IMR-90 (cell line): ENCODE results near the gene TNPO1. TPM values are rescaled to one million over a fixed set of nuclear protein-coding genes. Genes with fewer than 3 reads are reported as not detected.

Experiments
- ATAC-seq: fragments of 200-7000 bp; cut with Tn5 transposase; 2 replicates; pipeline ENCODE4 v1.9.1; 2020; ENCODE audit warnings: low read depth, mild to moderate bottlenecking, moderate library complexity
- BruUV-seq: library from RNA; stranded (reverse); fragments of 400-500 nt; replicated peaks from 2 replicates; lab custom pipeline; 2021; lab: Mats Ljungman, UMichigan
- CTCF ChIA-PET: fragments of 300-600 bp; formaldehyde crosslinking; extraction: SDS; loops from one replicate; lab custom pipeline; 2021; ENCODE audit warnings: antibody characterized with exemption; lab: Yijun Ruan, JAX
- POLR2A ChIA-PET: fragments of 300-600 bp; sonication (Branson Sonifier 250); formaldehyde crosslinking; loops from one replicate; lab custom pipeline; 2022; ENCODE audit warnings: antibody characterized with exemption; ENCODE audit not compliant: unreplicated experiment; lab: Charles Lee
- DNase-seq: peaks from one replicate; pipeline ENCODE4 v3.0.0; 2013
- H2AFZ ChIP-seq: replicated peaks from 2 replicates; pipeline ENCODE3; 2013; ENCODE audit warnings: low read length, mild to moderate bottlenecking; ENCODE audit not compliant: poor library complexity
- H2AK5ac ChIP-seq: 2 replicates; pipeline ENCODE4 v1.6.1; 2013; ENCODE audit warnings: low read depth, low read length, inconsistent platforms
- H2AK9ac ChIP-seq: replicated peaks from 2 replicates; pipeline ENCODE3; 2013; ENCODE audit warnings: mild to moderate bottlenecking, low read depth, low read length, moderate library complexity; ENCODE audit not compliant: poor library complexity
- H2BK120ac ChIP-seq: 2 replicates; pipeline ENCODE4 v1.6.1; 2013; ENCODE audit warnings: low read depth, low read length, inconsistent platforms
- H2BK15ac ChIP-seq: 3 replicates; pipeline ENCODE4 v1.6.1; 2013; ENCODE audit warnings: low read depth, low read length, inconsistent platforms
- H2BK20ac ChIP-seq: 2 replicates; pipeline ENCODE4 v1.6.1; 2013; ENCODE audit warnings: low read depth, mild to moderate bottlenecking, inconsistent platforms, low read length, moderate library complexity
- H2BK5ac ChIP-seq: 2 replicates; pipeline ENCODE4 v1.6.1; 2013; ENCODE audit warnings: mild to moderate bottlenecking, low read depth, low read length, inconsistent platforms; ENCODE audit not compliant: poor library complexity, severe bottlenecking
- H3K14ac ChIP-seq: replicated peaks from 2 replicates; pipeline ENCODE4 v1.6.1; 2013; ENCODE audit warnings: low read depth, low read length, inconsistent platforms
- H3K18ac ChIP-seq: 2 replicates; pipeline ENCODE4 v1.6.1; 2013; ENCODE audit warnings: low read depth, low read length, control low read depth
- H3K23ac ChIP-seq: 2 replicates; pipeline ENCODE4 v1.6.1; 2013; ENCODE audit warnings: low read depth, low read length, inconsistent platforms
- H3K27ac ChIP-seq: 2 replicates; pipeline ENCODE4 v1.5.1; 2013; ENCODE audit warnings: mild to moderate bottlenecking, control low read depth, low read length; ENCODE audit not compliant: insufficient read depth
- H3K27me3 ChIP-seq: 2 replicates; pipeline ENCODE4 v1.6.1; 2013; ENCODE audit warnings: low read length; ENCODE audit not compliant: control insufficient read depth, insufficient read depth
- H3K36me3 ChIP-seq: 2 replicates; pipeline ENCODE4 v1.6.1; 2013; ENCODE audit warnings: low read length, mixed read lengths; ENCODE audit not compliant: control insufficient read depth, insufficient read depth
- H3K4ac ChIP-seq: 2 replicates; pipeline ENCODE4 v1.6.1; 2013; ENCODE audit warnings: low read depth, low read length, inconsistent platforms
- H3K4me1 ChIP-seq: 2 replicates; pipeline ENCODE4 v1.6.1; 2013; ENCODE audit warnings: low read length, mixed read lengths; ENCODE audit not compliant: control insufficient read depth, insufficient read depth
- H3K4me2 ChIP-seq: 2 replicates; pipeline ENCODE4 v1.6.1; 2013; ENCODE audit warnings: low read depth, mild to moderate bottlenecking, control low read depth, low read length, moderate library complexity
- H3K4me3 ChIP-seq: 2 replicates; pipeline ENCODE4 v1.5.1; 2013; ENCODE audit warnings: low read depth, mild to moderate bottlenecking, control low read depth, low read length, moderate library complexity; ENCODE audit not compliant: insufficient read depth
- H3K56ac ChIP-seq: 2 replicates; pipeline ENCODE4 v1.6.1; 2013; ENCODE audit warnings: low read length, inconsistent platforms; ENCODE audit not compliant: insufficient read depth; ENCODE audit errors: extremely low read depth
- H3K79me1 ChIP-seq, 2 experiments: 2 replicates each; pipeline ENCODE4 v1.6.1; 2013; ENCODE audit warnings: low read length in 2 of 2, inconsistent platforms in 1 of 2, low read depth in 1 of 2
- H3K9ac ChIP-seq: 2 replicates; pipeline ENCODE4 v1.6.1; 2013; ENCODE audit warnings: low read depth, low read length, control low read depth
- H3K9me1 ChIP-seq: 2 replicates; pipeline ENCODE4 v1.6.1; 2013; ENCODE audit warnings: low read length, inconsistent platforms; ENCODE audit not compliant: insufficient read depth
- H3K9me3 ChIP-seq: 2 replicates; pipeline ENCODE4 v1.6.1; 2013; ENCODE audit warnings: low read length; ENCODE audit not compliant: control insufficient read depth, insufficient read depth
- H4K20me1 ChIP-seq: 2 replicates; pipeline ENCODE4 v1.6.1; 2013; ENCODE audit warnings: low read length, inconsistent platforms; ENCODE audit not compliant: insufficient read depth
- H4K5ac ChIP-seq: 2 replicates; pipeline ENCODE4 v1.6.1; 2013; ENCODE audit warnings: mild to moderate bottlenecking, low read depth, low read length, control low read depth
- H4K8ac ChIP-seq, 2 experiments: 2 replicates each; pipeline ENCODE4 v1.6.1; 2013; ENCODE audit warnings: low read depth in 2 of 2, low read length in 2 of 2, control low read depth in 1 of 2, inconsistent platforms in 1 of 2
- H4K91ac ChIP-seq: 2 replicates; pipeline ENCODE4 v1.6.1; 2013; ENCODE audit warnings: low read depth, low read length, inconsistent platforms; ENCODE audit not compliant: insufficient read depth
- CTCF ChIP-seq: conservative IDR thresholded peaks from 2 replicates; pipeline ENCODE4 v1.5.1; 2012; ENCODE audit warnings: mild to moderate bottlenecking, low read depth, low read length, improper control_type of control experiment
- RAD21 ChIP-seq: IDR thresholded peaks from 2 replicates; pipeline ENCODE4 v1.6.1; 2012; ENCODE audit warnings: low read length, improper control_type of control experiment
- RFX5 ChIP-seq: IDR thresholded peaks from 2 replicates; pipeline ENCODE4 v1.8.0; 2012; ENCODE audit warnings: low read depth, mild to moderate bottlenecking, low read length, moderate library complexity
- SMC3 ChIP-seq: fragments of 150-350 bp; IDR thresholded peaks from 2 replicates; pipeline ENCODE4 v1.6.1; 2016; ENCODE audit warnings: low read depth, mild to moderate bottlenecking, antibody characterized with exemption, low read length, moderate library complexity
- WGBS, 2 experiments: methylation state at CpG; one replicate each; pipeline versions ENCODE4 v1.1.5 to v1.1.7; 2013; ENCODE audit warnings: missing lambda C conversion rate in 2 of 2; ENCODE audit not compliant: insufficient read length in 1 of 2; ENCODE audit errors: extremely low coverage in 2 of 2; 5-methylcytosine and 5-hydroxymethylcytosine counted together
- dilution Hi-C: fragments of 300-500 bp; cut with HindIII; formaldehyde crosslinking; loops from one replicate; pipeline ENCODE4 v1.14.3; 2018; ENCODE audit warnings: low sequenced_read_pairs; ENCODE audit not compliant: unreplicated experiment
- in situ Hi-C: fragments of 300-500 bp; cut with MboI; formaldehyde crosslinking; loops from 3 replicates; pipeline ENCODE4 v1.14.3; 2019; ENCODE audit warnings: low sequenced_read_pairs, inconsistent platforms, mixed read lengths
- intact Hi-C: fragments of 100-400 bp; cut with micrococcal nuclease; formaldehyde crosslinking; loops from 2 replicates; pipeline ENCODE4 v1.10.0; 2022
- polyA plus RNA-seq, 3 experiments: library from polyadenylated mRNA; depleted of rRNA; stranded (reverse); fragments of >200 nt; gene quantifications; 2 replicates each; pipeline ENCODE4 v1.2.3, GENCODE V29; 2012; ENCODE audit warnings: low replicate concordance in 1 of 3
- total RNA-seq: library from RNA; depleted of rRNA; stranded (reverse); fragments of >200 nt; gene quantifications from 2 replicates; pipeline ENCODE4 v1.2.3, GENCODE V29; 2012

Gene TNPO1
- total and polyA plus RNA-seq, 2 of the 4 experiments (the other 2 are of a cell fraction): 45.5 to 400 TPM

GRCh38 chr5:72818866-72819534 lies 2.5 kb downstream of the TNPO1 start:
- H2AK9ac ChIP-seq: no peak overlapping the region
- no peaks in the 10 kb centered on the region for H3K36me3 ChIP-seq
- peaks cover 10% of the 10 kb centered on the region for H3K4me1 ChIP-seq
- POLR2A ChIA-PET: interaction anchor here (0.9 kb wide), 1 partner anchor 30 kb away, joined by 4 read pairs; no protein-coding TSS in a partner anchor
- peak overlapping the region; percentile 25; the same call in 2 of the 3 replicates for H2BK15ac ChIP-seq
- H4K5ac ChIP-seq: peak overlapping the region; percentile 51; the same call in 1 of the 2 replicates
- H4K8ac ChIP-seq: peak overlapping the region in 1 of 2 experiments; percentile 35; a peak in 3 of 4 replicates
- H3K9ac ChIP-seq: peak overlapping the region; percentile 23; the same call in 1 of the 2 replicates
- peak overlapping the region; percentile 19; the same call in 1 of the 2 replicates for H4K91ac ChIP-seq
- peak overlapping the region; percentile 77 for H3K27ac ChIP-seq
- DNase-seq: peak; percentile 48
- peak overlapping the region; percentile 70; the same call in 1 of the 2 replicates for H2BK20ac ChIP-seq
- dilution Hi-C loops (no loop called here), intact Hi-C loops (loop anchor here (2.0 kb wide), 2 partner anchors 262 to 452 kb away; no protein-coding TSS in a partner anchor), in situ Hi-C loops (loop anchor here (5.0 to 10.0 kb wide), 2 partner anchors 194 to 452 kb away; no protein-coding TSS in a partner anchor)
- H2BK5ac ChIP-seq: peak overlapping the region; percentile 22
- H4K20me1 ChIP-seq: peaks cover 42% of the 10 kb centered on the region
- 43% methylated on average over 1 of the region's 5 CpGs; no CpG with 5 or more reads in 1 of the 2 experiments for WGBS, 2 experiments
- peak overlapping the region; percentile 9 for H2BK120ac ChIP-seq
- H3K18ac ChIP-seq: peak overlapping the region; percentile 94; the same call in 1 of the 2 replicates
- H3K4me2 ChIP-seq: peak overlapping the region; percentile 89
- no TSS peak for BruUV-seq
- peak overlapping the region; percentile 37 for H3K4me3 ChIP-seq
- TF ChIP-seq SMC3: peak; percentile 28; the same call in 1 of the 2 replicates
- peak; percentile 56 for TF ChIP-seq RAD21
- TF ChIP-seq CTCF: peak; percentile 51
- no peak for TF ChIP-seq RFX5
- no peaks in the 10 kb centered on the region for H3K9me3 ChIP-seq
- ATAC-seq: no peak
- H3K14ac ChIP-seq: peak overlapping the region; percentile 85
- H2AFZ ChIP-seq: no peak overlapping the region
- H3K27me3 ChIP-seq: no peaks in the 10 kb centered on the region
- peak overlapping the region; percentile 13 for H3K56ac ChIP-seq
- H3K9me1 ChIP-seq: peaks cover 13% of the 10 kb centered on the region
- H2AK5ac ChIP-seq: peak overlapping the region; percentile 88; the same call in 1 of the 2 replicates
- H3K23ac ChIP-seq: peak overlapping the region; percentile 18
- H3K79me1 ChIP-seq: peaks cover 15 to 42% of the 10 kb centered on the region in 2 experiments
- CTCF ChIA-PET: interaction anchor here (0.9 to 2.6 kb wide), 7 partner anchors 12 to 306 kb away, joined by 3 to 14 read pairs (median 3); no protein-coding TSS in a partner anchor
- H3K4ac ChIP-seq: peak overlapping the region; percentile 9
